ENCODE data around the gene NOX5.
"Not testable (repeated sequence)": the region's sequence is repeated elsewhere in the genome, so short reads cannot be mapped to it uniquely, and the experiment has no call there.

NOX5 gene, protein sequence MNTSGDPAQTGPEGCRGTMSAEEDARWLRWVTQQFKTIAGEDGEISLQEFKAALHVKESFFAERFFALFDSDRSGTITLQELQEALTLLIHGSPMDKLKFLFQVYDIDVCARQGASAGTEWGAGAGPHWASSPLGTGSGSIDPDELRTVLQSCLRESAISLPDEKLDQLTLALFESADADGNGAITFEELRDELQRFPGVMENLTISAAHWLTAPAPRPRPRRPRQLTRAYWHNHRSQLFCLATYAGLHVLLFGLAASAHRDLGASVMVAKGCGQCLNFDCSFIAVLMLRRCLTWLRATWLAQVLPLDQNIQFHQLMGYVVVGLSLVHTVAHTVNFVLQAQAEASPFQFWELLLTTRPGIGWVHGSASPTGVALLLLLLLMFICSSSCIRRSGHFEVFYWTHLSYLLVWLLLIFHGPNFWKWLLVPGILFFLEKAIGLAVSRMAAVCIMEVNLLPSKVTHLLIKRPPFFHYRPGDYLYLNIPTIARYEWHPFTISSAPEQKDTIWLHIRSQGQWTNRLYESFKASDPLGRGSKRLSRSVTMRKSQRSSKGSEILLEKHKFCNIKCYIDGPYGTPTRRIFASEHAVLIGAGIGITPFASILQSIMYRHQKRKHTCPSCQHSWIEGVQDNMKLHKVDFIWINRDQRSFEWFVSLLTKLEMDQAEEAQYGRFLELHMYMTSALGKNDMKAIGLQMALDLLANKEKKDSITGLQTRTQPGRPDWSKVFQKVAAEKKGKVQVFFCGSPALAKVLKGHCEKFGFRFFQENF

DNA sequence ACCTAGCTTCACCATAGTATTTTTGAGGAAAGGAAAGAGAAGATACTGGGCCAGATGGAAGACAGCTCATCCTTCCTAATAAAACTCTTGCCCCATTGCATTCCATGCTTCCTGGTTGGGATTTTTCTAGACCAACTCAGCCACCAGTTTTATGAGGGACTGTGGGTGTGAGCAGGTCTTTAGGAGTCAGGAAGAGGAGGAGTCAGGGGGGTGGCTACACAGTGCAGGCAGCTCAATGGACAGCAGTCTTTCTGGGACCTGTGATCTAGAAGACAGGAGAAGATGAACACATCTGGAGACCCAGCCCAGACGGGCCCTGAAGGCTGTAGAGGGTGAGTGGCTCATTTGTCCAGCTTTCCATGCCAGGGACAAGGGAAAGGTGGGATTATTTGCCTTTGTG lies at the start of gene NOX5:
Gene NOX5 (plus strand): TSS at position 242 of the 400 bp plus-strand sequence. CDS start 41 bp downstream, at position 283.
- Histone ChIP-seq H3K9me3 (ENCODE audit: low read length) (no peaks in the 10 kb centered on the region), H2AFZ (ENCODE audit: low read depth, low read length) (no peak within 1 kb of the TSS), H3K36me3 (ENCODE audit: insufficient read depth, low read length) (no peaks in the 10 kb centered on the region), H3K4me3 (ENCODE audit: low read length) (no peak within 1 kb of the TSS), H3K27me3 (ENCODE audit: insufficient read depth, low read length) (no peaks in the 10 kb centered on the region), H3K4me1 (ENCODE audit: insufficient read depth, low read length) (peaks cover 8% of the 10 kb centered on the region)

DNA sequence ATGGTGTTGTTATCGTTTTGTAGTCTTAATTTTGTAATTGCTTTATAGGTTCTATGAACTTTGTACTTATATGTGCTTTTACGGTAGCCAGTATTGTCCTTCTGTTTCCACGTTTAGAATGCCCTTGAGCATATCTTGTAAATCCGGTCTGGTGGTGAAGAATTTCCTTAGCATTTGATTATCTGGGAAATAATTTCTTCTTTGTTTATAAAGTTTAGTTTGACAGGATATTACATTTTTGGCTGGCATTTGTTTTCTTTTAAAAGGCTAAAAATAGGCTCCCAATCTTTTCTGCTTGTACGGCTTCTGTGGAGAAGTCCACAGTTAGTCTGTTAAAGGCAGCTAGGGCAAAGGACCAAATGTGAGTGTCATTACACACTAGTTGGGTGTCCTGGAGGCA lies 47.5 kb upstream of the NOX5 start:
- Histone ChIP-seq H3K4me1 (ENCODE audit: insufficient read depth, low read length) (no peaks in the 10 kb centered on the region), H3K36me3 (ENCODE audit: insufficient read depth, low read length) (no peaks in the 10 kb centered on the region), H2AFZ (ENCODE audit: low read depth, low read length) (no peak overlapping the region), H3K27me3 (ENCODE audit: insufficient read depth, low read length) (no peaks in the 10 kb centered on the region), H3K9me3 (ENCODE audit: low read length) (no peaks in the 10 kb centered on the region), H3K4me3 (ENCODE audit: low read length) (no peak overlapping the region)

DNA sequence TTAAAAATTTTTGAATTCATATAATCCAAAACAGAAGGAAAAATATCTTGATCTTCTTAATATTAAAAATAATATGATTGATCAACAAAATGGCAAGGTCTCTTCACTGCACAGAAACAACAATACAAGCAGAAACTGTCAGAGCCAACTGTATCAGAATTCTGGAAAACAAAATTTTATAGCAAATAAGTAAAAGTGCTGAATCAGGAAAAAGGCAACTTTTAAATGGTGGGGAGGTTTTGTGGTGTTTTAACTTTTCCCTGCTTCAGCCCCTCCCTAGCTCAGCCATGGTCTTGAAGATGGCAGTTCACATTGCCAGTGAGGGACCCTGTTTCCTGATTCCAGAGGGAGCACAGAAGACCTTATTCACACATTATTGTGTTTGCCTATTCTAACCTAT lies 46.5 kb upstream of the NOX5 start:
- H3K4me3 ChIP-seq (ENCODE audit: low read length), result no peak overlapping the region
- H3K27me3 ChIP-seq (ENCODE audit: insufficient read depth, low read length), result no peaks in the 10 kb centered on the region
- no peak overlapping the region for H2AFZ ChIP-seq (ENCODE audit: low read depth, low read length)
- H3K9me3 ChIP-seq (ENCODE audit: low read length), result no peaks in the 10 kb centered on the region
- H3K4me1 ChIP-seq (ENCODE audit: insufficient read depth, low read length), result no peaks in the 10 kb centered on the region
- H3K36me3 ChIP-seq (ENCODE audit: insufficient read depth, low read length), result no peaks in the 10 kb centered on the region

DNA sequence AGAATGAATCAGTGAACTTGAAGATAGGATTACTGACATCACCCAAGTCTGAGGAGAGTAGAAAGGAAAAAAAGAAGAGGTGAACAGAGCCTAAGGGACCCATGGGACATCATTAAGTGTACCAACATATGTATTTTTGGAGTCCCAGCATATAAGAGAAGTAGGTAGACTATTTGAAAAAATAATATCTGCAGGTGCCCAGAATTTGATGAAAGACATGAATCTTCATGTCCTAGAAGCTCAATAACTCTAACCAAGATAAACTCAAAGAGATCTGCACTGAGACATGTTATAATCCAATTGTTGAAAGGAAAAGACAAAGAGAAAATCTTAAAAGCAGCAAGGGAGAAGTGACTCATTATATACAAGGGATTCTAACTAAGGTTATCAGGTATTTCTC lies 45.2 kb upstream of the NOX5 start:
- no peaks in the 10 kb centered on the region for H3K36me3 ChIP-seq (ENCODE audit: insufficient read depth, low read length)
- no peaks in the 10 kb centered on the region for H3K4me1 ChIP-seq (ENCODE audit: insufficient read depth, low read length)
- no peaks in the 10 kb centered on the region for H3K27me3 ChIP-seq (ENCODE audit: insufficient read depth, low read length)
- no peaks in the 10 kb centered on the region for H3K9me3 ChIP-seq (ENCODE audit: low read length)
- H3K4me3 ChIP-seq (ENCODE audit: low read length), result no peak overlapping the region
- no peak overlapping the region for H2AFZ ChIP-seq (ENCODE audit: low read depth, low read length)

DNA sequence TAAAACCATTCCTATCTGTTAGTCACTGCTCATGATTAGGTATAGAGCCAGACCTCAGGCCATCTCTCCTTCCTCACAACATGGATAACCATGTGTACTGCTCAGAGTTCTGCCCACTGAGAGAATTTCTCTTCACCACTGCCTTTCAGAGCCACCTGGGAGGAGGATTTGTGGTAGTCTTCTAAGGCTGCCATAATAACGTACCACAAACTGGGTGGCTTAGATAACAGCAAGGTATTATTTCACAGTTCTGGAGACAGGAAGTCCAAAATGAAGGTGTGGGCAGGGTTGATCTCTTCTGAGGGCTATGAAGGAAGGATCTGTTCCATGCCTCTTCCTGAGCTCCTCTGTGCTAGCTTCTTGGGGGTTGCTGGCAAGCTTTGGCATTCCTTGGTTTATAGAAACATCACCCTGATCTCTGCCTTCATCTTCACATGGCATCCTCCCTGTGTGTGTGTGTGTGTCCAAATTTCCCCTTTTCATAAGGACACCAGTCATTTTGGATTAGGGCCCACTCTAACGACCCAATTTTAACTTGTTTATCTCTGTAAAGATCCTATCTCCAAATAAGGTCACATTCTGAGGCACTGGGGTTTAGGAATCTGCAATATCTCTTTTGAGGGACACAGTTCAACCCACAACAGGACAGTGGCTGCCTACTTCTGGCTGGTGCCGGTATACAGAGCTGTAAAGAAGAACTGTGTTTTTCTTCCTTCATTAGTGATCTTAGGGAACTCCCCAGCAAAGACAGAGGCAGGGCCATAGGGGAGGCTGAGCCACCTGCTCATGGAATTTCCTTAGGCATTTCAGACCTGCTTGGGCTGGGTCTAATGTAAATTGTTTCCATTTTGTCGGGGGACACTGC lies 42.1 kb upstream of the NOX5 start:
- Histone ChIP-seq H3K27me3 (ENCODE audit: insufficient read depth, low read length) (no peaks in the 10 kb centered on the region), H2AFZ (ENCODE audit: low read depth, low read length) (no peak overlapping the region), H3K4me1 (ENCODE audit: insufficient read depth, low read length) (no peaks in the 10 kb centered on the region), H3K4me3 (ENCODE audit: low read length) (no peak overlapping the region), H3K36me3 (ENCODE audit: insufficient read depth, low read length) (no peaks in the 10 kb centered on the region), H3K9me3 (ENCODE audit: low read length) (no peaks in the 10 kb centered on the region)

DNA sequence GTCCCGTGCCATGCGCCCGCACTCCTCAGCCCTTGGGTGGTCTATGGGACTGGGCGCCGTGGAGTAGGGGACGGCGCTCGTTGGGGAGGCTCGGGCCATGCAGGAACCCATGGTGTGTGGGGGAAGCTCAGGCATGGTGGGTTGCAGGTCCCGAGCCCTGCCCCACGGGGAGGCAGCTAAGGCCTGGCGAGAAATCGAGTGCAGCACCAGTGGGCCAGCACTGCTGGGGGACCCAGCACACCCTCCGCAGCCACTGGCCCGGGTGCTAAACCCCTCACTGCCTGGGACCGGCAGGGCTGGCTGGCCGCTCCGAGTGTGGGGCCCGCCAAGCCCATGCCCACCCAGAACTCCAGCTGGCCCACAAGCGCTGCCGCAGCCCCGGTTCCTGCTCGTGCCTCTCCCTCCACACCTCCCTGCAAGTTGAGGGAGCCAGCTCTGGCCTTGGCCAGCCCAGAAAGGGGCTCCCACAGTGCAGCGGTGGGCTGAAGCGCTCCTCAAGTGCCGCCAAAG lies 38.8 kb upstream of the NOX5 start:
- H3K9me3 ChIP-seq (ENCODE audit: low read length); H3K4me1 ChIP-seq (ENCODE audit: insufficient read depth, low read length); H2AFZ ChIP-seq (ENCODE audit: low read depth, low read length); H3K4me3 ChIP-seq (ENCODE audit: low read length); H3K27me3 ChIP-seq (ENCODE audit: insufficient read depth, low read length); H3K36me3 ChIP-seq (ENCODE audit: insufficient read depth, low read length): not testable (repeated sequence)

DNA sequence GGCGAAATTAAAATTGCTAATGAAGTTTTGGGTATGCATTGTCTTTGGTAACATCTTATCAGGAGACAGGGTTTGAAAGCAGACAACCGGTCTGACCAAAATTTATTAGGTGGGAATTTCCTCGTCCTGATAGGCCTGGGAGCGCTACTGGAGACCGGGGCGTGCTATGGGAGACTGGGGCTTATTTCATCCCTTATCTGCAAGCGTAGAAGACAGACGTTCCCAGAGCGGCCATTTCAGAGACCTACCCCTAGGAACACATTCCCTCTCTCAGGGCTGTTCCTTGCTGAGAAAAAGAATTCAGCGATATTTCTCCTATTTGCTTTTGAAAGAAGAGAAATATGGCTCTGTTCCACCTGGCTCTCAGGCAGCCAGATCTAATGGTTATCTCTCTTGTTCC lies 37.1 kb upstream of the NOX5 start:
- H2AFZ ChIP-seq (ENCODE audit: low read depth, low read length); H3K9me3 ChIP-seq (ENCODE audit: low read length): not testable (repeated sequence)

DNA sequence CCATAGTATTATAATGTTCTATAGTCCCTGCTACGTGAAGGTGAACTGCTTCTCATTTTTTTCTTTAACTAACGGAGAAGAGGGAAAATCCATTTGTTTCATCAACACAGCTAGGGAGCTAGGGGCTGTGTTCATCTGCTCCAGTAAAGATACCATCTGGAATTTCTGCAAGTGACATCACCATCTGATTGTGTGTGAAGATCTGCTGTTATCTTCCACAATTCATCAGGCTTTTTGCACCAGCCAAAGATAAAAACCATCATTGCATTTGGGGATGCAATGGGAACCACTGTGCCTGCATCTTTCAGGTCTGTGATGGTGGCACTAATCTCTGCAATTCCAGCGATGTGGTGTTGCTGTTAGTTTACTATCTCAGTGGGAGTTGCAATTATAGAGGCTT lies 35.5 kb upstream of the NOX5 start:
- Histone ChIP-seq H3K9me3 (ENCODE audit: low read length) (no peaks in the 10 kb centered on the region), H3K4me1 (ENCODE audit: insufficient read depth, low read length) (no peaks in the 10 kb centered on the region), H3K27me3 (ENCODE audit: insufficient read depth, low read length) (no peaks in the 10 kb centered on the region), H3K36me3 (ENCODE audit: insufficient read depth, low read length) (no peaks in the 10 kb centered on the region), H2AFZ (ENCODE audit: low read depth, low read length) (no peak overlapping the region), H3K4me3 (ENCODE audit: low read length) (no peak overlapping the region)

More for the DNA sequence above, 37.1 kb upstream of the NOX5 start:
- not testable (repeated sequence) for H3K4me1 ChIP-seq (ENCODE audit: insufficient read depth, low read length); H3K4me3 ChIP-seq (ENCODE audit: low read length); H3K36me3 ChIP-seq (ENCODE audit: insufficient read depth, low read length); H3K27me3 ChIP-seq (ENCODE audit: insufficient read depth, low read length)

DNA sequence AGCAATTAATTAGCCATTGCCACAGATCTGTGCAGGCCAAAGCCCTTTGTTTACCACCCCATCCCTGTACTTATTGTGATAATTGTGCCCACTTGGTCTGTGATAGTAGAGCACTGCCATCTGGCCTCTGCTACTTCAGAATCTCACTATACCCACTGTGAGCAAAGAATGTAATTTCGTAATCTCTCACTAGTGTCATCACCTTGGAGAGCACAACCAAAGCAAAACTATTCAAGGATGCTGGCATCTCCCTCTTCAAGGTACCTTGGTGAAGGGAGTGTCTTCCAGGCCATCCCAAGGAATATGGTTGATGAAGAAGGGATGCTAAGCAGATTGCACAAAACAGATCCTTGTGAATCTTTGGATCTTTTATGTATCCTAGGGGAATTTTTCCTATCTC lies 34.7 kb upstream of the NOX5 start:
- H3K4me3 ChIP-seq (ENCODE audit: low read length), result no peak overlapping the region
- no peaks in the 10 kb centered on the region for H3K36me3 ChIP-seq (ENCODE audit: insufficient read depth, low read length)
- H3K4me1 ChIP-seq (ENCODE audit: insufficient read depth, low read length), result no peaks in the 10 kb centered on the region
- H3K27me3 ChIP-seq (ENCODE audit: insufficient read depth, low read length), result no peaks in the 10 kb centered on the region
- no peak overlapping the region for H2AFZ ChIP-seq (ENCODE audit: low read depth, low read length)
- H3K9me3 ChIP-seq (ENCODE audit: low read length), result no peaks in the 10 kb centered on the region

DNA sequence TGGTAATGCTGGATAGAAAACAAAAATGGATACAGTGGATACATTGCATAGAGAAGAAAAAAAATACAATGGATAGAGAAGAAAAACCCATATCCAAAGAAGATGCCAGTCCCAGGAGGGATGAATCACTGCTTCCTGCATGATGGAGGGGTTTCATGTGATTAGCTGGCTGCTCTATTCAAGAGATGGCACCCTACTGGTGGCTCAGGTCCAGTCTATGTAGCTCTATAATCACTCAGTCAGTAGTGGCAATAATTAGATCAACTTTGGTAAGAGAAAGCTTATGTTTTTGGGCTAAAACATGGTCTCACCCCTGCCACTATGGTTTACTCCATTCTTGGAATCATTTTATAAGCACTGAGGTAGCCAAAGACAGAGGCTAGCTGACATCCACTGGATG lies 33.7 kb upstream of the NOX5 start:
- Histone ChIP-seq H2AFZ (ENCODE audit: low read depth, low read length) (no peak overlapping the region), H3K27me3 (ENCODE audit: insufficient read depth, low read length) (no peaks in the 10 kb centered on the region), H3K4me1 (ENCODE audit: insufficient read depth, low read length) (no peaks in the 10 kb centered on the region), H3K9me3 (ENCODE audit: low read length) (no peaks in the 10 kb centered on the region), H3K36me3 (ENCODE audit: insufficient read depth, low read length) (no peaks in the 10 kb centered on the region), H3K4me3 (ENCODE audit: low read length) (no peak overlapping the region)

DNA sequence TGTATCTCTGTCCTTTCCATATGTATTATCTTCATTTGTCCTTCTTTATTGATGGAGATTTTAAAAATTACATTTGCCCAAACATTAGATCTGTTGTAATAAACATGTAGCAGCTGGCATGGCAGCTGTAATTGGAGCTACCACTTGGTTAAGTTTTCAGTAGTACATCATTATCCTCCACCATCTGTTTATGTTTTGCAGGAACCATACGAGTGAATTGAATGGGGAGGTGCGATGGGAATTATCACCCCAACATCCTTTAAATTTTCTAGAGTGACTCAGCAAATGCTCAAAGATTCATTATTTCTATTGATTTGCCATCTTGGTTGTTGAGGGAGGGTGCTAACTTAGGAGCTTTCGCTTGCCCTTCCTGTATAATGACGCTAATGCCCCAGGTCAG lies 32.6 kb upstream of the NOX5 start:
- H3K4me3 ChIP-seq (ENCODE audit: low read length), result no peak overlapping the region

DNA sequence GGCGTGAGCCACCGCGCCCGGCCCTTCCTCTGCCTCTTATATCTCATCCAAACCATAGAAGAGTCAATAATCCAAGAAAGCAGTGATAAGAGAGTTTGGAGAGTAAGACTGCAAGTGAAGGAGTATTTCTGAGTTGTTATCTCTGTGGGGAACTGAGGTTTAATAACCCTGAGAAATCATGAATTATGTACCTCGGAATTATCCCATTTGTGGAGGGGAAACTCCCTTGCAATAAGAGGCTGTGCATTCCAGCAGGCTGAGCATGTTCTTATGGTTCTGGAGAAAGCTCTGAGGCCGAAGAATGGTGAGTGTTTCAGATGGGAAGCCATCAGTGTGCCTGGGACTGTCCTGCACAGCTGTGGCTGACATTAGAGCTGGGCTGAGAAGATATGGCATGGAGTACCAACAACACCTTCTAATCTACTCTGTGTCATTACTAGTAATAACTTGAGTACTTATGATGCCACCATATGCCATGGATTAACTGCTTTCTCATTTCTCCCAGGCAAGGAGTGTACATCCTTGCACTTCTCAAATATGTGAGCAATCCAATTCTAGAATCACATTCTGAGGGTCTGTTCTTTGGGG lies 31.4 kb upstream of the NOX5 start:
- H2AFZ ChIP-seq (ENCODE audit: low read depth, low read length), result no peak overlapping the region
- no peaks in the 10 kb centered on the region for H3K36me3 ChIP-seq (ENCODE audit: insufficient read depth, low read length)
- no peaks in the 10 kb centered on the region for H3K4me1 ChIP-seq (ENCODE audit: insufficient read depth, low read length)
- H3K9me3 ChIP-seq (ENCODE audit: low read length), result no peaks in the 10 kb centered on the region
- no peak overlapping the region for H3K4me3 ChIP-seq (ENCODE audit: low read length)
- no peaks in the 10 kb centered on the region for H3K27me3 ChIP-seq (ENCODE audit: insufficient read depth, low read length)

More for the DNA sequence above, 32.6 kb upstream of the NOX5 start:
- H3K9me3 ChIP-seq (ENCODE audit: low read length), result no peaks in the 10 kb centered on the region
- no peak overlapping the region for H2AFZ ChIP-seq (ENCODE audit: low read depth, low read length)
- no peaks in the 10 kb centered on the region for H3K36me3 ChIP-seq (ENCODE audit: insufficient read depth, low read length)
- H3K4me1 ChIP-seq (ENCODE audit: insufficient read depth, low read length), result no peaks in the 10 kb centered on the region
- H3K27me3 ChIP-seq (ENCODE audit: insufficient read depth, low read length), result no peaks in the 10 kb centered on the region

Measured in neuron (in vitro differentiated cells).